ENCODE measurements around the gene RNF38.
A peak's percentile ranks its signal among the peaks of the same experiment; 100 is the strongest.

- peak; percentile 38 to 39; a peak in 3 of 4 replicates for TF ChIP-seq CTCF (conservative IDR thresholded peaks at IDR 0.05; ENCODE audit: low read depth in 2 of 2)
- TF ChIP-seq EZH2phosphoT487 (IDR thresholded peaks at IDR 0.05; ENCODE audit: unreplicated experiment), result no peak
Observed at GRCh38 chr9:36345103-36345846, 54.8 kb downstream of the RNF38 start.

Measured in GM23338 (cell line).